Mammary epithelial cell (primary cell): ENCODE data around the gene SRRM1.

Experiments
- CTCF ChIP-seq, 2 donors: IDR thresholded peaks in 1 of 2; conservative IDR thresholded peaks in 1 of 2; 2 replicates each; pipeline ENCODE4 v1.5.1; 2011 to 2012; ENCODE audit warnings: inconsistent platforms in 2 of 2, low read length in 2 of 2, mild to moderate bottlenecking in 2 of 2, control low read depth in 1 of 2, low read depth in 1 of 2; ENCODE audit not compliant: insufficient read depth in 1 of 2; ENCODE audit errors: extremely low read depth in 1 of 2
- EZH2 ChIP-seq: IDR thresholded peaks from 2 replicates; pipeline ENCODE4 v1.6.1; 2012; ENCODE audit warnings: low read length, inconsistent platforms, borderline replicate concordance

- TF ChIP-seq CTCF (conservative IDR thresholded peaks at IDR 0.05 in 1 of 2, IDR thresholded peaks at IDR 0.05 in 1 of 2; ENCODE audit: extremely low read depth in 1 of 2, insufficient read depth in 1 of 2, low read depth in 1 of 2, low read length in 2 of 2) (no peak), EZH2 (no peak)
These were observed 37.4 kb upstream of the SRRM1 start for GRCh38 chr1:24605534-24606295.
